Cardiac septum (tissue), 1 donor: Measurements from ENCODE around the gene REPS2. TPM values are rescaled to one million over a fixed set of nuclear protein-coding genes. Genes with fewer than 3 reads are reported as not detected.

Experiments
- DNase-seq: peaks from one replicate; pipeline ENCODE4 v3.0.0-alpha.2; 2020; ENCODE audit warnings: low spot score
- intact Hi-C: fragments of 100-400 bp; cut with DNase I; formaldehyde crosslinking; loops from one replicate; pipeline ENCODE4 v1.14.0; 2022
- long read RNA-seq: library from polyadenylated mRNA; unstranded; transcript quantifications from one replicate; pipeline ENCODE4 v2.0.0, GENCODE V29; 2021
- total RNA-seq: library from RNA; stranded (reverse); fragmentation: NEBNext Ultra II Directional; extraction: Animal tissue kit (Norgen Biotek cat#: 25700); gene quantifications from one replicate; pipeline ENCODE4 v1.2.1, GENCODE V29; 2021
- donor health status: DM: no; HTN: no; CAD: no.

Gene REPS2
- 1.8 TPM for total RNA-seq
- long read RNA-seq, partial matches to known transcripts = 0 of 1 reads
- long read RNA-seq, other reads (novel, unspliced or antisense) = 1 of 1 reads

DNA sequence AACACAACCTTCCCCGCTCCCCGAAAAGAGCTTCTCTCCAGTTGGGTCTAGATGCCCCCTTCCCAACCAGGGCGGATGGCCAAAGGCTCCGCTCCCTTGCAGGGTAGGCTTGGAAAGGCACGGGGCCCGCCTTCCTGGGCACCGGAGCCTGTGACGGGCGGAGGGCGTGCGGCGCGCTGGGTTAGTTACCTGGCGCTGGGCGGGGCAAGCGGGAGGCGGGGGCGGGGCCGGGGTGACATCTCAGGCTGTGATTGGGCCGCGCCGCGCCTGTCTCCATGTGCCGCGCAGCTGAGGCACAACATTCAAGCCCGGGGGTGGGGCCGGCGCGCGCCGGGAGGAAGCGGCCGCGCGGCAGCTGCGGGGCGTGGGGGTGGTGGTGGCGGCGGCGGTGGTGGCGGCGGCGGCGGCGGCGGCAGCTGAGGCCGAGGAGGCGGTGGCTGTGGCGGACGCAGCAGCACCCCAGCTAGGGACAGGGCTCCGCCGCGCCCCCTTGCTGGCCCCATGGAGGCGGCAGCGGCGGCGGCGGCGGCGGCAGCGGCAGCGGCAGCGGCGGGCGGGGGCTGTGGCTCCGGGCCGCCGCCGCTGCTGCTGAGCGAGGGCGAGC is at the start of gene REPS2:
REPS2 (plus strand) TSS at position 298 of the 604 bp plus-strand sequence; CDS start at position 502, 204 bp downstream.
- intact Hi-C loops = no loop called here
- DNase-seq = peak; percentile 93

DNA sequence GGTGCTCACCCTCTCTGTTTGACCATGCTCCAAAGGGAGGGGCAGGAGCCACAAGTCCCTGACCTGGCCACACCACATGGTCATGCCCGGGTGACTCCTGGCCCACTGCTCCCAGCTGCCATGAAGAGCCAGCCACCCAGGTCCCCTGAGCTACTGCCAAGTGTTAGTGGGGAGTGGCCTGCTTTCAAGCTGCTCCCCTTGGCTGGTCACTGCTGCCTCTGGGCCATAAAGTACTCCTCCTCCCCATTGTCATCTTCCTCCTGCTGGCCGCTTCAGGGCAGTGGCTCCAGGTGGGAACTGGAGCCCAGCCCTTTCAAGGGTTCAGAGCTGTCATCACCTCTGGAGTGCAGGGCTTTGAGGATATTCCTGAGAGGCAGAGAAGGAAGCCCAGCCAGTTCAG is 49.0 kb upstream of the REPS2 start:
- DNase-seq = no peak
- intact Hi-C loops = no loop called here

- DNase-seq = no peak
Measured at GRCh38 chrX:16903274-16904022, 43.0 kb upstream of the REPS2 start.

GRCh38 chrX:16910376-16910775 is 36.1 kb upstream of the REPS2 start:
- intact Hi-C loops = no loop called here
- DNase-seq = no peak

More at GRCh38 chrX:16903274-16904022, 43.0 kb upstream of the REPS2 start:
- intact Hi-C loops = no loop called here

GRCh38 chrX:16914058-16914457 is 32.4 kb upstream of the REPS2 start:
- intact Hi-C loops = no loop called here
- DNase-seq = no peak

DNA sequence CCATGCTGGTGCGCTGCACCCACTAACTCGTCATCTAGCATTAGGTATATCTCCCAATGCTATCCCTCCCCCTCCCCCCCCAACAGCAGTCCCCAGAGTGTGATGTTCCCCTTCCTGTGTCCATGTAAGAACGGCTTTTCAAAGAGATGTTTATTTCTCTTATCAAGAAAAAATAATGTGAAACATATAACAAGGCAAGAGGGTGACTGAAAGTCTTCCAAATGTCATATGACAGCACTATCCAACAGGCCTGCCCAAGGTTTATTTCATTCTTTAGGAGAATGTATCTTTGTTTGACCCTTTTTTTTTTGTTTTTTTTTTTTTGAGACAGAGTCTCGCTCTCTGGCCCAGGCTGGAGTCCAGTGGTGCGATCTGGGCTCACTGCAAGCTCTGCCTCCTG is 29.9 kb upstream of the REPS2 start:
- intact Hi-C loops = no loop called here
- no peak for DNase-seq

- no peak for DNase-seq
- intact Hi-C loops = no loop called here
Measured at GRCh38 chrX:16917120-16917519, 29.3 kb upstream of the REPS2 start.

- intact Hi-C loops = no loop called here
- no peak for DNase-seq
Measured at GRCh38 chrX:16918979-16919378, 27.5 kb upstream of the REPS2 start.

- no peak for DNase-seq
- intact Hi-C loops = no loop called here
Measured at GRCh38 chrX:16920075-16920474, 26.4 kb upstream of the REPS2 start.

DNA sequence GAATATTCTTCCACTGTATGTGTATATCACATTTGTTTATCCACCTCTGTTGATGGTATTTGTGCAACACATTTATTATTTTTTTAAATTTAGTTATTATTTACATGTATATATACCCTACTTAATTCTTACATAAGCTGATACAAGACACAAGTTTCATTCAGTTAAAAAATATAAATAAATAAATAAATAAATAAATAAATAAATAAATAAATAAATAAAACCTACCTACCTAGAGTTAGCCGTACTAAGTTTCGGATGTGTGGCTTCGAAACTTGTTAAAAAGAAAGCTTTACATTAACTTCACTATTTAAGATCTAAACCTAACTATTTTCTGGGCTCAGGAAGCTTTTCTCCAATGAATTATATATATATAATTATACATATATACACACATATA is 23.3 kb upstream of the REPS2 start:
- intact Hi-C loops = no loop called here
- no peak for DNase-seq

DNA sequence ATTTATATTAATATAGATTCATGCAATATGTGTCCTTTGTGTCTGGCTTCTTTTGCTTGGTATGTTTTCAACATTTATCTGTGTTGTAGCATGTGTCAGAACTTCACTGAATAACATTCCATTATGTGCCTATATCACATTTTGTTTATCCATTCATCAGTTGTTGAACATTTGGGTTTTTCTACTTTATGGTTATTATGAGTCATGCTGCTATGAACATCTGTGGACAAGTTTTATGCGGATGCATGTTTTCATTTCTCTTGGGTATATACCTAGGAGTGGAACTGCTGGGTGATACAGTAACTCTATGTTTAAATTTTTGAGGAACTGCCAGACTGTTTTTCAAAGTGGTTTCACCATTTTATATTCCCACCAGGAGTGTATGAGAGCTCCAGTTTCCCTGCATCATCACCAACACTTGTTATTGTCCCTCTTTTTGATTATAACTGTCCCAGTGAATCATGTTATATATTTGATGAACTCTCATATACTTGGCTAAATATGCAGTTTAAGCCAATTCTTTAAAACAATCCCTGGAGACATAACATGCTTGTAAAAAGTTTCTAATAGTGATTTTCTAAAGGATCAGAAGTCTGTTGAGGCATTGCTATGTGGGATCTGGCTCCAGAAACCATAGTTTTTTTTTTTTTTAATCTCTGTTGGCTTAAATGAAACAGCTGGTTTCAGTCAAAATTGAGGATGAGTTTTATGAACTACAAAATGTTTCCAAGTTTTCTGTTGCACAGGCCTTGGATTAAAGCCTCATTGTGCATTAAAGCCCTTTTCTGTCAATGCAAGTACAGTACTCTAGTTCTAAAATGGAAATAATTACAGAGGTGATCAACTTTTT is 21.6 kb upstream of the REPS2 start:
- intact Hi-C loops = no loop called here
- no peak for DNase-seq

- intact Hi-C loops = no loop called here
- DNase-seq = no peak
Measured at GRCh38 chrX:16930392-16930791, 16.1 kb upstream of the REPS2 start.

DNA sequence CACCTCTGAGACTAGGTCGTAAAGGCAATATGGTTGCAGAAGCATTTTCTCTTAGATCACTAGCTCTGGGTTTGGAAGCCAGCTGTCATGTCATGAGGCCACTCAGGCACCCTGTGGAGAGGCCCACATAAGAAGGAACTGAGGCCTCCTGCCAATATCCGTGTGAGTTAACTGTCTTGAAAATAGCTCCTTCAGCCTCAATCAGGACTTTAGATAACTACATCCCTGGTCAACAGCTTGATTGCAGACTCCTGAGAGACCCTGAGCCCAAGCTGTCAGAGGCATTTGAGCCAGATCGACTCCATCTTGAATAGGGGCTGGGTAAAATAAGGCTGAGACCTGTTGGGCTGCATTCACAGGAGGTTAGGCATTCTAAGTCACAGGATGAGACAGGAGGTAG is 15.1 kb upstream of the REPS2 start:
- intact Hi-C loops = no loop called here
- no peak for DNase-seq

GRCh38 chrX:16931855-16932575 is 14.4 kb upstream of the REPS2 start:
- no peak for DNase-seq
- intact Hi-C loops = no loop called here

- intact Hi-C loops = no loop called here
- DNase-seq = no peak
Measured at GRCh38 chrX:16934185-16934584, 12.3 kb upstream of the REPS2 start.

GRCh38 chrX:16946971-16947562 is 609 bp downstream of the REPS2 start:
- intact Hi-C loops = no loop called here
- DNase-seq = no peak

DNA sequence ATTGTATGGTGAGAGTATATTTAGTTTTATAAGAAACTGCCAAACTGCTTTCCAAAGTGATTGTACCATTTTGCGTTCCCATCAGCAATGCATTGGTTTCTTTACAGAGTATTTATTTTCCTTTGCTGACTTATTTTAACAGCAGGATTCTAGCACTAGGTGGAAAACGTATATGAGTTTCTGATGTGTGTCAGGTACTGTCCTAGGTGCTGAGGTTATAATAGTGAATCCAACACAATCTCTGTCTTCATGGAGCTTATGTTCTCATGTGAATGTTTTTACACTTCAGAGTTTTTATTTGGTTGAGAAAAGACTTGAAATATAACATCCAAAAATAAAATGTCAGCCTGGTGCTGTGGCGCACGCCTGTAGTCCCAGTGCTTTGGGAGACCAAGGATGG is 4.0 kb downstream of the REPS2 start:
- intact Hi-C loops = no loop called here
- no peak for DNase-seq

- intact Hi-C loops = no loop called here
- DNase-seq = no peak
Measured at GRCh38 chrX:16953606-16954211, 7.3 kb downstream of the REPS2 start.

GRCh38 chrX:16957751-16958150 is 11.3 kb downstream of the REPS2 start:
- intact Hi-C loops = no loop called here

More at GRCh38 chrX:16957751-16958150, 11.3 kb downstream of the REPS2 start:
- no peak for DNase-seq
